T47D (cell line): Measurements from ENCODE around the gene NTPCR.

Experiments
- DNase-seq, 2 experiments: peaks; one replicate each; pipeline versions ENCODE4 v3.0.0 to v3.0.0-alpha.2; 2011 to 2012; ENCODE audit warnings: low read depth in 1 of 2, low spot score in 1 of 2
- JUND ChIP-seq: IDR thresholded peaks from 2 replicates; pipeline ENCODE4 v1.6.1; 2012; ENCODE audit warnings: low read depth
- in situ Hi-C: cut with HindIII; loops from 2 replicates; pipeline ENCODE4 v1.10.0; 2016; ENCODE audit warnings: low sequenced_read_pairs, low pct_unique_long_range_greater_than_20kb

The NTPCR gene

DNA sequence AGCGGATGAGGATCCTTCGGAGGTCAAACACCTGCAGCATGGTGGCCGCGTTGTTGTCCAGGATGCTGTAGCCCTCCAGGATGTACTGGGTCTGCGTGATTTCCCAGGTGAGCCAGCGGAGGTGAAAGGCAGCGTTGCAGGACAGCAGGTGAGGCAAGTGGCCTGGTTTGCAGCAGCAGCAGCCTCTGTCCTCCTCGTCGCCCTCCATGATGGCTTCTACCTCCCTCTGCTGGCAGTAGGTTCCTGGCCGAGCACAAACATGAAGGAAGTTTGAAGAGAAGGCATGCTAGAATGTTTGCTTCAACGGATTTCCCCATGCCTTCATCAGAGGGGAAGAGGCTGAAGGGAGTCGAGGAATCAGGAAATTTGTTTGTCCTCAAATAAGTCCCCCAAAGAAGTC lies 74.7 kb downstream of the NTPCR start:
- no peak for TF ChIP-seq JUND
- in situ Hi-C loops = no loop called here
- DNase-seq = peak; percentile 63 to 89

- DNase-seq = peak; percentile 36 to 84
- in situ Hi-C loops = no loop called here
- TF ChIP-seq JUND = peak; percentile 40; the same call in 1 of the 2 replicates
These were observed 75.2 kb downstream of the NTPCR start for GRCh38 chr1:233025567-233025966.

GRCh38 chr1:233027046-233027445 lies 76.6 kb downstream of the NTPCR start:
- DNase-seq = no peak
- no peak for TF ChIP-seq JUND
- in situ Hi-C loops = no loop called here

- no peak for DNase-seq
- in situ Hi-C loops = no loop called here
- TF ChIP-seq JUND = no peak
These were observed 81.1 kb downstream of the NTPCR start for GRCh38 chr1:233031521-233031920.

DNA sequence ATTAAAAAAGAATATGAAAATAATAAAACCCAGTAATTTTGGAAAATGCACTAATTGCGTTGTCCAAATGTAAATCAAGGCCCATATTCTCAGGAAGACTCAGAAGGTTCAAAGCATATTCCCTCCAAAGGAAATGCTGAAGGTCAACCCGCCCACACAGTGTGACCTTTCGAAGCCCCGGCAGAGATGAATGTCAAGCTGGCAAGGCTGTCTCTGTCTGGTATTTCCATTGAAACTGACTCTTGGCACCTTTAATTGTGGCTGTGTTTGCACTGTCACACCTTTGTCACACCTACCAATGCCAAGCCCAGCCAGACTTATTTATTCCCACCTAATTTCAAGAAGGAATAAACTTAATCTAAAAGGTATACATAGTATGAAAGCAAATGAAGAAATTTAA lies 82.5 kb downstream of the NTPCR start:
- TF ChIP-seq JUND = no peak
- no peak for DNase-seq
- in situ Hi-C loops = no loop called here

- no peak for DNase-seq
- in situ Hi-C loops = no loop called here
These were observed 83.0 kb downstream of the NTPCR start for GRCh38 chr1:233033361-233033760.

More at GRCh38 chr1:233033361-233033760, 83.0 kb downstream of the NTPCR start:
- TF ChIP-seq JUND = no peak
